GM19099 (cell line): ENCODE data around the gene IL22RA2.

Experiments
- POLR2A ChIP-seq: IDR thresholded peaks from 3 replicates; pipeline ENCODE4 v1.6.1; 2011; ENCODE audit warnings: low read depth; ENCODE audit not compliant: insufficient read length; ENCODE audit errors: extremely low read depth

IL22RA2 gene

DNA sequence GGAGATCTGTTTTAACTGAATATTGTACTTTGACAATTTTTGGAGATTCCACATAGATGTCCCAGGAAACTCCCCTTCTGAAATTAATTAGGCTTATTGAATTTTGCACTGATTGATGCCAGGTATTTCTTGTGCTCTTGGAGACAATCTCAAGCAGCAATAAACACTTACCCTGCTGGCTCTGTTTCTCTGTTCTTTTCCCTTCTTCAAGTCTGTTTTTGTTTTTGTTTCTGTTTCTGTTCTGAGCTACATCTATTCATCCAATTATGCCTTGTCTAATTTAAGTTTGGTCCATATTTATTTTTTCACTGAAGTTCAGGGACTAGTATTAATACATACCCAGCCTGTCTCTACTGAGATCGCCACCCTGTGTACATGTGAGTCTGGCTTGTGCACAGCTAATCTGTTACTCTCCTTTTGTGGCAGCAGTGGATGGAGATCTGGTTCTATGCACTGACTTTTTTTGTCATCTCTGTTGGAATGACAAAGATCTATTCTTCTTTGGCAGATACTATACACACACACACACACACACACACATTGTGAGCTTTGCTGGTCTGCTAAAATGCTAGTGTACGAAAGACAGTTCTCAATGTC, 51.9 kb downstream of the IL22RA2 start:
- no peak for TF ChIP-seq POLR2A

- no peak for TF ChIP-seq POLR2A
Measured at GRCh38 chr6:137120748-137121147, 52.7 kb downstream of the IL22RA2 start.

GRCh38 chr6:137119196-137120104, 54.0 kb downstream of the IL22RA2 start:
- TF ChIP-seq POLR2A: no peak

- TF ChIP-seq POLR2A: no peak
Measured at GRCh38 chr6:137117581-137117980, 55.9 kb downstream of the IL22RA2 start.

- TF ChIP-seq POLR2A: no peak
Measured at GRCh38 chr6:137116807-137117206, 56.6 kb downstream of the IL22RA2 start.

- no peak for TF ChIP-seq POLR2A
Measured at GRCh38 chr6:137115658-137116057, 57.8 kb downstream of the IL22RA2 start.

- no peak for TF ChIP-seq POLR2A
Measured at GRCh38 chr6:137112067-137112355, 61.4 kb downstream of the IL22RA2 start.

DNA sequence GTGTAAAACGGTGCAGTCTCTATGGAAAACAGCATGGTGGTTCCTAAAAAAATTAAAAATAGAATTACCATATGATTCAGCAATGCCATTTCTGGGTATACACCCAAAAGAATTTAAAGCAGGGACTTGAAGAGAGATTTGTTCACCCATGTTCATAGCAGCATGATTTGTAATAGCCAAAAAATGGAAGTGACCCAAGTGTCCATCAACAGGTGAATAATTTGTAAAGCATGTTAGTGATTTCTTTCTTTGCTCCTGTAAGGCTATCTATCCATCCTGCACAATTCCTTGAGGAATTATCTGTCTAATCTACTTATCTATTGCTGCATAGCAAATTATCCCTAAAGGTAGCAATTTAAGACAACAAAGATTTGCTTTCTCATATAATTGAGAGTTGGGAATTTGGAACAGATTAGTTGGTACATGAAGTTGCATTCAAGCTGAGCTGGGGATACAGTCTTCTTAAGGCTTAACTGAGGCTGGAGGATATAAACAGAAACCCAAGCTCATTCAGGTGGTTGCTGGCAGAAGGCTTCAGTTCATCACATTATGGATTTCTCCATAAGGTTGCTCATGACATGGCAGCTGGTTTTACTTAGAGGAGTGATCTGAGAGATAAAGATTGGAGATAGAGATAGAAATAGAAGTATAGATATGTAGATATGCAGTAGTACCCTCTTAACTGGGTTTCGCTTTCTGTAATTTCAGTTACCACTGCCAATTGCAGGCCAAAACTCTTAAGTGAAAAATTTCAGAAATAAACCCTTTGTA, 62.0 kb downstream of the IL22RA2 start:
- no peak for TF ChIP-seq POLR2A

GRCh38 chr6:137107767-137108105, 65.7 kb downstream of the IL22RA2 start:
- no peak for TF ChIP-seq POLR2A

DNA sequence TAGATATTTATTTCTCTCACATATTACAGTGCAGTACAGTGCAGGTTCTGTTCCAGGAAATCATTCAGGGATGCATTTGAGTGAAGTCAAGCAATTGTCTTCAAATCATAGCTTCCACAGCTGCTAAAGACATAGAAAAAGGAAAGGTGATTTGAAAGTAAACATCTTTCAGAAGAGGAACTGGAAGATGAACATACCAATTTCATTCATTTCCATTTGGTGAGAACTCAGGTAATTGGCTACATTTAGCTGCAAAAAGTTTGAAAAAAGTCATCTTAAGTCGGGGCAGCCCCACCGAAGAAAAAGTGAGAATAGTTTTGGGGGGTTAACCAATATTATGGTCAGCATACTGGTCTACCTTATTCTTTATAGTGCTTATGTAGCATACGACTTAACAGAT, 67.3 kb downstream of the IL22RA2 start:
- TF ChIP-seq POLR2A: no peak

GRCh38 chr6:137105375-137105774, 68.1 kb downstream of the IL22RA2 start:
- no peak for TF ChIP-seq POLR2A

DNA sequence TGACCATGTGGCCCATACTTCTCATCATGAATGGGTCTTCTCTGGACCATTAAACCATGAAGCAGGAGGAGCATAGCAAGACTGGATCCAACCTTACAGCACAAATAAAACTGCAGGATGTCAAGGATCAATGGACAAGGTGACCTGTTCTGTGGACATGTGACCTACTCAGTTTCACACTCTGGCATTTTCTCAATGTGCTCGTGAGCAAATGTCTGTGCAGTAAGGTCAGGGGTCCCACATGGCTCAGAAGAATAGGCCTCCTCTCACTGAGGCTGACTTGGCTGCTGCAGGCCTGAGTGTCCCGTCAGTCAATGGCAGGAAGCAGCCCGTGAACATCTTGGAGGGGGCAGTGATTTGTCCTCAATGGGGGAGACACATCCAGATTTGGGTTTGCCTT, 68.5 kb downstream of the IL22RA2 start:
- no peak for TF ChIP-seq POLR2A

GRCh38 chr6:137102851-137103492, 70.5 kb downstream of the IL22RA2 start:
- no peak for TF ChIP-seq POLR2A

GRCh38 chr6:137102050-137102848, 71.2 kb downstream of the IL22RA2 start:
- TF ChIP-seq POLR2A: no peak
